SK-N-SH (cell line): ENCODE measurements around the gene ALG3.

ENCODE experiments used
- EP300 ChIP-seq, 2 experiments: IDR thresholded peaks; 2 replicates each; pipeline versions ENCODE4 v1.4.0 to v1.6.1; 2012; ENCODE audit warnings: borderline replicate concordance in 1 of 2, low read depth in 1 of 2, low read length in 1 of 2
- EZH2phosphoT487 ChIP-seq: fragments of 200-600 bp; sonication (generic); IDR thresholded peaks from 2 replicates; pipeline ENCODE4 v1.6.1; 2017; ENCODE audit warnings: low read depth, mixed run types, mild to moderate bottlenecking, antibody characterized with exemption, moderate library complexity, borderline replicate concordance
- FOXJ3 ChIP-seq: sonication (generic); formaldehyde crosslinking; IDR thresholded peaks from 2 replicates; pipeline ENCODE4 v1.5.1; 2020; ENCODE audit warnings: mild to moderate bottlenecking, missing genetic modification reagents
- NRF1 ChIP-seq: IDR thresholded peaks from 2 replicates; pipeline ENCODE4 v1.6.1; 2012; ENCODE audit warnings: low read depth, mild to moderate bottlenecking, low read length
- POLR2AphosphoS5 ChIP-seq: IDR thresholded peaks from 2 replicates; pipeline ENCODE4 v1.6.1; 2012; ENCODE audit warnings: low read depth, low read length
- SMC3 ChIP-seq: IDR thresholded peaks from 2 replicates; pipeline ENCODE4 v1.6.1; 2012; ENCODE audit warnings: low read depth, low read length, improper control_type of control experiment
- TF ChIP-seq, protein P1 (sequence below): IDR thresholded peaks from 2 replicates; pipeline ENCODE4 v1.6.1; 2012; ENCODE audit warnings: mild to moderate bottlenecking, low read depth, low read length, moderate library complexity
- TF ChIP-seq, protein P2 (sequence below): IDR thresholded peaks from 2 replicates; pipeline ENCODE4 v1.4.0; 2012; ENCODE audit warnings: low read depth

DNA sequence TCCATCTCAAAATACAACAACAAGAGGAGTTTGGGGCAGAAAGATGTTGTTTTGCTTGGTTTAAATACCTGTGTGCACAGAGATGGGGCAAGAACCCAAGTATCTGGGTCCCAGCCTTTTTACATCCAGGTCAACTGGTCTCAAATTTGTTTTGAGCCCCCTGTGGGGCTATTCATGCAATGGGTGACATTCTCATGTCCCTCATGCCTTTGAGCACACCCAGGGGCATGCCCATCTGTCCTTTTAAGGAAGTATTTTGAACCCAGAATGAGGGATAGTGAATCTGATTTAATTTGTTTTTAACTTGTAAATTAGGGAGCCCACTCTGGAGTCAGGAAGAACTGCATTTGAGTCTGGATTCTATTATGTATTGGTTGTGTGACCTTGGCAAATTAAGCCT is 47.9 kb downstream of the ALG3 start:
- TF ChIP-seq NRF1 (no peak), EZH2phosphoT487 (no peak), POLR2AphosphoS5 (no peak), FOXJ3 (no peak), EP300 (IDR thresholded peaks at IDR 0.05; ENCODE audit: borderline replicate concordance in 1 of 2, low read depth in 1 of 2, low read length in 1 of 2) (no peak), SMC3 (no peak)
- TF ChIP-seq, protein P1, sequence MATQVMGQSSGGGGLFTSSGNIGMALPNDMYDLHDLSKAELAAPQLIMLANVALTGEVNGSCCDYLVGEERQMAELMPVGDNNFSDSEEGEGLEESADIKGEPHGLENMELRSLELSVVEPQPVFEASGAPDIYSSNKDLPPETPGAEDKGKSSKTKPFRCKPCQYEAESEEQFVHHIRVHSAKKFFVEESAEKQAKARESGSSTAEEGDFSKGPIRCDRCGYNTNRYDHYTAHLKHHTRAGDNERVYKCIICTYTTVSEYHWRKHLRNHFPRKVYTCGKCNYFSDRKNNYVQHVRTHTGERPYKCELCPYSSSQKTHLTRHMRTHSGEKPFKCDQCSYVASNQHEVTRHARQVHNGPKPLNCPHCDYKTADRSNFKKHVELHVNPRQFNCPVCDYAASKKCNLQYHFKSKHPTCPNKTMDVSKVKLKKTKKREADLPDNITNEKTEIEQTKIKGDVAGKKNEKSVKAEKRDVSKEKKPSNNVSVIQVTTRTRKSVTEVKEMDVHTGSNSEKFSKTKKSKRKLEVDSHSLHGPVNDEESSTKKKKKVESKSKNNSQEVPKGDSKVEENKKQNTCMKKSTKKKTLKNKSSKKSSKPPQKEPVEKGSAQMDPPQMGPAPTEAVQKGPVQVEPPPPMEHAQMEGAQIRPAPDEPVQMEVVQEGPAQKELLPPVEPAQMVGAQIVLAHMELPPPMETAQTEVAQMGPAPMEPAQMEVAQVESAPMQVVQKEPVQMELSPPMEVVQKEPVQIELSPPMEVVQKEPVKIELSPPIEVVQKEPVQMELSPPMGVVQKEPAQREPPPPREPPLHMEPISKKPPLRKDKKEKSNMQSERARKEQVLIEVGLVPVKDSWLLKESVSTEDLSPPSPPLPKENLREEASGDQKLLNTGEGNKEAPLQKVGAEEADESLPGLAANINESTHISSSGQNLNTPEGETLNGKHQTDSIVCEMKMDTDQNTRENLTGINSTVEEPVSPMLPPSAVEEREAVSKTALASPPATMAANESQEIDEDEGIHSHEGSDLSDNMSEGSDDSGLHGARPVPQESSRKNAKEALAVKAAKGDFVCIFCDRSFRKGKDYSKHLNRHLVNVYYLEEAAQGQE: no peak
- TF ChIP-seq, protein P2, sequence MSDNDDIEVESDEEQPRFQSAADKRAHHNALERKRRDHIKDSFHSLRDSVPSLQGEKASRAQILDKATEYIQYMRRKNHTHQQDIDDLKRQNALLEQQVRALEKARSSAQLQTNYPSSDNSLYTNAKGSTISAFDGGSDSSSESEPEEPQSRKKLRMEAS: no peak
